IPS-18a (cell line): Measurements from ENCODE around the gene C10orf105.

Experiments
- H3K27ac ChIP-seq: one replicate; pipeline ENCODE4 v1.5.1; 2013; ENCODE audit warnings: low read length
- H3K27me3 ChIP-seq: one replicate; pipeline ENCODE4 v1.6.1; 2013; ENCODE audit warnings: mild to moderate bottlenecking, low read length; ENCODE audit not compliant: control insufficient read depth, insufficient read depth
- H3K36me3 ChIP-seq: one replicate; pipeline ENCODE4 v1.6.1; 2013; ENCODE audit warnings: low read depth, low read length; ENCODE audit not compliant: control insufficient read depth
- H3K4me1 ChIP-seq: one replicate; pipeline ENCODE4 v1.6.1; 2013; ENCODE audit warnings: low read depth, low read length; ENCODE audit not compliant: control insufficient read depth
- H3K4me3 ChIP-seq: one replicate; pipeline ENCODE4 v1.5.1; 2013; ENCODE audit warnings: low read length
- H3K9ac ChIP-seq: one replicate; pipeline ENCODE4 v1.6.1; 2013; ENCODE audit warnings: mild to moderate bottlenecking, low read length, moderate library complexity
- H3K9me3 ChIP-seq: one replicate; pipeline ENCODE4 v1.6.1; 2013; ENCODE audit warnings: low read depth, low read length; ENCODE audit not compliant: control insufficient read depth

The C10orf105 gene

DNA sequence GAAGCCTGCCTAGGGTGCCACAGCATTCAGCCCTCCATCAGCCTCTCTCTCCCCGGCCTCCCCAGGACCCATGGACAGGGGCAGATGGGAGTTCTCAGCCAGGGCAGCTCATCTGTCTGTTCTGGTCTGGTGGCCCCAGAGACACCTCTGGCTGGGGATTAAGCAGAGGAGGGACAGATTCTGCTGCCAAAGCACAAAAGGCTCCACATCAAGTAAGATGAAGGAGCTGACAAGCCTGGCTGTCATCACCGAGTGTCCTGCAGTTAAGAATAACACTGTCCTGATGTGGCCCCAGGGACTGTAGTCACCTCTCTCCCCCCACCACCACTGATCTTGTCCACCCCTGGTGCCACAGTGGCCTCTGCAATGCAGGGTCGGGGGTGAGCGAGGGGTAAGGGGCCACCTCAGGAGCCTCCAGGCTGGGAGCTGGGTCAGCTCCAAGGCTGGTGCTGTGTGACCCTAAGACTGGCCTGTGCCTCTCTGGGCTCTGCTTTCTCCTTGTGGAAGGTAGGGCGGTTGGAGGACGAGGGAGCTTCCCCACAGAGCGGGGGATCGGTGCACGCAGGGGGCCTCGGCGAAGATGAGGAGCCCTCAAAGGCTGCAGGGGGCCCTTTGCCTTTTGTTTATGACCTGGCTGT is 18.7 kb downstream of the C10orf105 start:
- Histone ChIP-seq H3K9ac (no peak overlapping the region), H3K4me3 (no peak overlapping the region), H3K36me3 (no peaks in the 10 kb centered on the region), H3K27me3 (no peaks in the 10 kb centered on the region), H3K9me3 (no peaks in the 10 kb centered on the region), H3K27ac (no peak overlapping the region), H3K4me1 (no peaks in the 10 kb centered on the region)

DNA sequence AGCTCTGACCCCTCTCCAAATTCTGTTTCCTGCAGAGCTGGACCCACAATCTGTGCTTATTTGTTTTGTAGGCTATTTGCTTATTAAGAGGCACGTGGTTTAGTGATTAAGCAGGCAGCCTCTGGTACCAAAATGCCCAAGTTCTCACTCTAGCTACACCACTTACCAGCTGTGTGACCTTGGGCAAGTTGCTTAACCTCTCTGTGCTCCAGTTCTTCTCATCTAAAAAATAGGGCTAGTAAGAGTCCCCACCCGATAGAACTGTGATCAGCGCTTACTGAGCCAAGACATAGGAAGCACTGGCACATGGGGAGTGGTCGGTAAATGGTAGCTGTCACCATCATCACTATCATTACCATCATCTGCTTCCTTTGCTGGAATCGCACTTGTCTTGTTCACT is 20.8 kb downstream of the C10orf105 start:
- Histone ChIP-seq H3K27ac (no peak overlapping the region), H3K36me3 (no peaks in the 10 kb centered on the region), H3K4me1 (no peaks in the 10 kb centered on the region), H3K4me3 (no peak overlapping the region), H3K9me3 (no peaks in the 10 kb centered on the region), H3K9ac (no peak overlapping the region), H3K27me3 (no peaks in the 10 kb centered on the region)

- no peak overlapping the region for H3K9ac ChIP-seq
- H3K27ac ChIP-seq, result no peak overlapping the region
- no peaks in the 10 kb centered on the region for H3K4me1 ChIP-seq
- H3K36me3 ChIP-seq, result no peaks in the 10 kb centered on the region
- no peaks in the 10 kb centered on the region for H3K27me3 ChIP-seq
- H3K9me3 ChIP-seq, result no peaks in the 10 kb centered on the region
- no peak overlapping the region for H3K4me3 ChIP-seq
Observed at GRCh38 chr10:71697938-71698709, 21.5 kb downstream of the C10orf105 start.

DNA sequence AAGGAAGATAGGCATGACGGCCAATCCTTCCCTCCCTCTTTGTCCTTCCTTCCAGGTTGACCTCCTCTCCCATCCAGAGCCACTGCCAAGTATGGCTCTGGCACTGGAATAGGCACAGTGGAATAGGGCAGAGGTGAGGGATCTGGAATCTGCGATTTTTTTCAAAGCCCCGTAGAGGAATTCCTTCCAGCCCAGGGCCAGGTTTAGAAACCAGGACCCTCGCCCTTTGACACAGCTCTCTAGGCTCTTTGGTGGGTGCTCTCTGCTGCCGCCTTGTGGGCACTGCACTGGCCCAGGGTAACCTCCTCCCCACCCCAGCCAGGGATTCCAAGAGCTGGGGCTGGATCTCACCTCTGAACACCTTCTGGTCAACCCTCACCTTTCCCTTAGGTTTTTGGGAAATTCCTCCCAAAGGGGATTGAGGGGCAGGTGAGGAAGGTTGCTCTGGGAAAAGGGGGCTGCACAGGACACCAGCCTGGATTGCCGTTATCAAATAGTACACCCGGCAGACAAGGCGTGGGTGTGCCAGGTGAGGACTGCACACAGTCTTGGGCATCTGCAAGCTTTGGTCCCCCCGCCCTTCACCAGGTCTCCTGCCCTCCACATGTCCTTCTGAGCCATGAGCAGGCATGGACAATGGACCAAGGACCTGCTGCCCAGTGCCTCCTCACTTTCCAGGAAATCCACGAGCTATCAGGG is 22.8 kb downstream of the C10orf105 start:
- Histone ChIP-seq H3K4me1 (no peaks in the 10 kb centered on the region), H3K9me3 (no peaks in the 10 kb centered on the region), H3K27me3 (no peaks in the 10 kb centered on the region), H3K9ac (no peak overlapping the region), H3K27ac (no peak overlapping the region), H3K4me3 (no peak overlapping the region), H3K36me3 (no peaks in the 10 kb centered on the region)

GRCh38 chr10:71695502-71696476 is 23.8 kb downstream of the C10orf105 start:
- H3K36me3 ChIP-seq, result no peaks in the 10 kb centered on the region
- H3K4me1 ChIP-seq, result no peaks in the 10 kb centered on the region
- no peak overlapping the region for H3K9ac ChIP-seq
- H3K4me3 ChIP-seq, result no peak overlapping the region
- H3K9me3 ChIP-seq, result no peaks in the 10 kb centered on the region
- no peaks in the 10 kb centered on the region for H3K27me3 ChIP-seq
- H3K27ac ChIP-seq, result no peak overlapping the region

GRCh38 chr10:71694567-71694968 is 25.0 kb downstream of the C10orf105 start:
- Histone ChIP-seq H3K27ac (no peak overlapping the region), H3K36me3 (no peaks in the 10 kb centered on the region), H3K4me3 (no peak overlapping the region), H3K9ac (no peak overlapping the region), H3K9me3 (no peaks in the 10 kb centered on the region), H3K27me3 (no peaks in the 10 kb centered on the region), H3K4me1 (no peaks in the 10 kb centered on the region)

- H3K36me3 ChIP-seq, result no peaks in the 10 kb centered on the region
- H3K27ac ChIP-seq, result no peak overlapping the region
- no peak overlapping the region for H3K4me3 ChIP-seq
Observed at GRCh38 chr10:71694039-71694501, 25.5 kb downstream of the C10orf105 start.

DNA sequence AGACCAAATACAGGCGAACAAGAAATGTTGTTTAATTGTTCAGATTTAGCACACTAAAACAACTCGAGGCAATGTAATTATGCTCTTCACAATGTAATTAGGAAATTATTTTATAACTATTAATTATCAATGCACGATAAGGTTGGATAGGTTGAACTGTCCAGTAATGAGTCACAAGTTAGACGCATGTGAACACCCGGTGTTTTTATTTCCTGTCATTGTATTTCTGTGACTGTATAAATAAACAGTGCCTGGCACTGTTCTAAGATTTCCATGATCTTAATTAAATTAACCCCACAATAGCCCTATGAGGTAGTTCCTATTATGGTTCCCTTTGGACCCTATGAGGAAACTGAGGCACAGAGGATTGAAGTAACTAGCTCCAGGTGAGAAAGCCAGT is 26.2 kb downstream of the C10orf105 start:
- Histone ChIP-seq H3K9me3 (no peaks in the 10 kb centered on the region), H3K36me3 (no peaks in the 10 kb centered on the region), H3K27ac (no peak overlapping the region), H3K4me1 (no peaks in the 10 kb centered on the region), H3K4me3 (no peak overlapping the region), H3K27me3 (no peaks in the 10 kb centered on the region), H3K9ac (no peak overlapping the region)

More at GRCh38 chr10:71694039-71694501, 25.5 kb downstream of the C10orf105 start:
- no peaks in the 10 kb centered on the region for H3K27me3 ChIP-seq
- H3K9me3 ChIP-seq, result no peaks in the 10 kb centered on the region
- no peak overlapping the region for H3K9ac ChIP-seq
- no peaks in the 10 kb centered on the region for H3K4me1 ChIP-seq

- Histone ChIP-seq H3K4me1 (no peaks in the 10 kb centered on the region), H3K9me3 (no peaks in the 10 kb centered on the region), H3K36me3 (no peaks in the 10 kb centered on the region), H3K9ac (no peak overlapping the region), H3K27me3 (no peaks in the 10 kb centered on the region), H3K4me3 (no peak overlapping the region), H3K27ac (no peak overlapping the region)
Observed at GRCh38 chr10:71692598-71693306, 26.8 kb downstream of the C10orf105 start.

GRCh38 chr10:71691405-71691804 is 28.2 kb downstream of the C10orf105 start:
- Histone ChIP-seq H3K9ac (no peak overlapping the region), H3K4me1 (peaks cover 3% of the 10 kb centered on the region), H3K9me3 (no peaks in the 10 kb centered on the region), H3K27me3 (no peaks in the 10 kb centered on the region), H3K27ac (no peak overlapping the region), H3K36me3 (no peaks in the 10 kb centered on the region), H3K4me3 (no peak overlapping the region)
